ENCODE data around the gene NRG2.

Gene NRG2

GRCh38 chr5:139968547-139969261 is 74.4 kb downstream of the NRG2 start:
- H3K4me3 ChIP-seq (ENCODE audit: low read depth, low read length), result no peak overlapping the region
- DNase-seq (ENCODE audit: low read depth), result peak; percentile 42
- TF ChIP-seq, protein P1, sequence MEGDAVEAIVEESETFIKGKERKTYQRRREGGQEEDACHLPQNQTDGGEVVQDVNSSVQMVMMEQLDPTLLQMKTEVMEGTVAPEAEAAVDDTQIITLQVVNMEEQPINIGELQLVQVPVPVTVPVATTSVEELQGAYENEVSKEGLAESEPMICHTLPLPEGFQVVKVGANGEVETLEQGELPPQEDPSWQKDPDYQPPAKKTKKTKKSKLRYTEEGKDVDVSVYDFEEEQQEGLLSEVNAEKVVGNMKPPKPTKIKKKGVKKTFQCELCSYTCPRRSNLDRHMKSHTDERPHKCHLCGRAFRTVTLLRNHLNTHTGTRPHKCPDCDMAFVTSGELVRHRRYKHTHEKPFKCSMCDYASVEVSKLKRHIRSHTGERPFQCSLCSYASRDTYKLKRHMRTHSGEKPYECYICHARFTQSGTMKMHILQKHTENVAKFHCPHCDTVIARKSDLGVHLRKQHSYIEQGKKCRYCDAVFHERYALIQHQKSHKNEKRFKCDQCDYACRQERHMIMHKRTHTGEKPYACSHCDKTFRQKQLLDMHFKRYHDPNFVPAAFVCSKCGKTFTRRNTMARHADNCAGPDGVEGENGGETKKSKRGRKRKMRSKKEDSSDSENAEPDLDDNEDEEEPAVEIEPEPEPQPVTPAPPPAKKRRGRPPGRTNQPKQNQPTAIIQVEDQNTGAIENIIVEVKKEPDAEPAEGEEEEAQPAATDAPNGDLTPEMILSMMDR (IDR thresholded peaks at IDR 0.05; ENCODE audit: control insufficient read depth, extremely low read depth, insufficient read depth), result peak; percentile 100

DNA sequence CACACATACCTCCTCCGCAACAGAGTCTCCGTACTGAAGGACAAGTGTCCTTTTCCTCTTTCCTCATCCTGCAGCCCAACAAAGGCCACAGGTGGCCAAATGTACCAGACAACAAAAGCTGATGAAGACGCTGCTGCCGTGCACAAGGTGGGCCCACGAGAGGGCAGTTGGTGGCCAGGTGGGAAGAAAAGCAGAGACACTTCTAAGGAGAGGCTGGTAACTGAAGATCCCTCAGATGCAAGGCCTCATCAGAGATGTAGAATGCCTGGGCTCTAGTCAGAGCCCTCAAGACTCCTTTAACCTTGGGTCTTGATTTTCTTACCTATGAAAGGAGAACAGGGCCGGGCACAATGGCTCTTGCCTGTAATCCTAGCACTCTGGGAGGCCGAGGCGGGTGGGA is 75.7 kb downstream of the NRG2 start:
- TF ChIP-seq, protein P1 (IDR thresholded peaks at IDR 0.05; ENCODE audit: control insufficient read depth, extremely low read depth, insufficient read depth), result no peak
- H3K4me3 ChIP-seq (ENCODE audit: low read depth, low read length), result no peak overlapping the region
- no peak for DNase-seq (ENCODE audit: low read depth)

DNA sequence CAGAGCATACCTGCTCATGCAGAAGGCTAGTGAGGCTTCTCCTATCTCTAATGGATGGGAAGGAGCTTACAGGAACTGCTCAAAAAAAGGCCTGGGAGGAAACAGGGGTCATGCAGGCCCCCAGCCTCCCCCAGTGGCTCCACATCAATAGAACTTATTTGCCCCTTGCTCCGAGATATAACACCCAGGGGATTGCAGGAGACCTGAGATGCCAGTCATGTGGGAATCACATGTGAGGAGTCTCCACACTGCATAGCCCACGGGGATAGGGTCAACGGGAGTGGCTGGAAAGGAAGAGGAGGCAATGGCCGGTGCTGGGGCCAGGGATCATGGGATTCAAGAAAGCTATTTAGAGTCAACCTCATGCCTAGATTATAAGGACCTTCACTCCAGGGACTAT is 76.2 kb downstream of the NRG2 start:
- no peak for DNase-seq (ENCODE audit: low read depth)
- H3K4me3 ChIP-seq (ENCODE audit: low read depth, low read length), result no peak overlapping the region
- TF ChIP-seq, protein P1 (IDR thresholded peaks at IDR 0.05; ENCODE audit: control insufficient read depth, extremely low read depth, insufficient read depth), result no peak

GRCh38 chr5:139964994-139965565 is 78.0 kb downstream of the NRG2 start:
- TF ChIP-seq, protein P1 (IDR thresholded peaks at IDR 0.05; ENCODE audit: control insufficient read depth, extremely low read depth, insufficient read depth), result no peak
- no peak for DNase-seq (ENCODE audit: low read depth)
- no peak overlapping the region for H3K4me3 ChIP-seq (ENCODE audit: low read depth, low read length)

- H3K4me3 ChIP-seq (ENCODE audit: low read depth, low read length), result no peak overlapping the region
- TF ChIP-seq, protein P1 (IDR thresholded peaks at IDR 0.05; ENCODE audit: control insufficient read depth, extremely low read depth, insufficient read depth), result no peak
These were observed 78.7 kb downstream of the NRG2 start for GRCh38 chr5:139964266-139964993.

GRCh38 chr5:139962445-139962844 is 80.7 kb downstream of the NRG2 start:
- DNase-seq (ENCODE audit: low read depth), result no peak
- TF ChIP-seq, protein P1 (IDR thresholded peaks at IDR 0.05; ENCODE audit: control insufficient read depth, extremely low read depth, insufficient read depth), result no peak
- H3K4me3 ChIP-seq (ENCODE audit: low read depth, low read length), result no peak overlapping the region

More at GRCh38 chr5:139964266-139964993, 78.7 kb downstream of the NRG2 start:
- DNase-seq (ENCODE audit: low read depth), result no peak
